GM23248 (cell line): ENCODE data around the gene MS4A4E. TPM values are rescaled to one million over a fixed set of nuclear protein-coding genes. Genes with fewer than 3 reads are reported as not detected.

Experiments
- DNase-seq: peaks from one replicate; pipeline ENCODE4 v3.0.0-alpha.2; 2015
- H2AFZ ChIP-seq: fragments of 200-600 bp; sonication (generic); 2 replicates; pipeline ENCODE4 v1.6.1; 2016; ENCODE audit warnings: antibody characterized with exemption
- H3F3A ChIP-seq: fragments of 200-600 bp; sonication (generic); 2 replicates; pipeline ENCODE4 v1.6.1; 2016; ENCODE audit warnings: mild to moderate bottlenecking, antibody characterized with exemption, mixed run types; ENCODE audit not compliant: insufficient read depth
- H3K27ac ChIP-seq: fragments of 200-600 bp; sonication (generic); 2 replicates; pipeline ENCODE4 v1.5.1; 2016; ENCODE audit warnings: mild to moderate bottlenecking
- H3K27me3 ChIP-seq: fragments of 200-600 bp; sonication (generic); replicated peaks from 2 replicates; pipeline ENCODE4 v1.6.1; 2016; ENCODE audit warnings: mild to moderate bottlenecking; ENCODE audit not compliant: insufficient read depth
- H3K36me3 ChIP-seq: fragments of 200-600 bp; sonication (generic); 2 replicates; pipeline ENCODE4 v1.6.1; 2016; ENCODE audit warnings: low read depth, mild to moderate bottlenecking
- H3K4me1 ChIP-seq: fragments of 200-600 bp; sonication (generic); 2 replicates; pipeline ENCODE4 v1.6.1; 2016; ENCODE audit warnings: mild to moderate bottlenecking; ENCODE audit not compliant: insufficient read depth
- H3K4me2 ChIP-seq: fragments of 200-600 bp; sonication (generic); one replicate; pipeline ENCODE4 v1.6.1; 2016; ENCODE audit warnings: mild to moderate bottlenecking; ENCODE audit not compliant: unreplicated experiment
- H3K4me3 ChIP-seq: fragments of 200-600 bp; sonication (generic); 2 replicates; pipeline ENCODE4 v1.5.1; 2016; ENCODE audit warnings: mild to moderate bottlenecking
- H3K79me2 ChIP-seq: fragments of 200-600 bp; sonication (generic); 2 replicates; pipeline ENCODE4 v1.6.1; 2016; ENCODE audit warnings: mild to moderate bottlenecking; ENCODE audit not compliant: insufficient read depth
- H3K9ac ChIP-seq: fragments of 200-600 bp; sonication (generic); 2 replicates; pipeline ENCODE4 v1.6.1; 2016; ENCODE audit warnings: mild to moderate bottlenecking
- H3K9me2 ChIP-seq: fragments of 200-600 bp; sonication (generic); 2 replicates; pipeline ENCODE4 v1.6.1; 2016; ENCODE audit warnings: mixed run types, mild to moderate bottlenecking, moderate library complexity; ENCODE audit not compliant: insufficient read depth
- H3K9me3 ChIP-seq: fragments of 200-600 bp; sonication (generic); one replicate; pipeline ENCODE4 v1.6.1; 2017; ENCODE audit warnings: low read depth
- H4K20me1 ChIP-seq: fragments of 200-600 bp; sonication (generic); 2 replicates; pipeline ENCODE4 v1.6.0; 2016; ENCODE audit not compliant: insufficient read depth
- EZH2 ChIP-seq: fragments of 200-600 bp; sonication (generic); IDR thresholded peaks from 2 replicates; pipeline ENCODE4 v1.6.1; 2018; ENCODE audit warnings: antibody characterized with exemption, mild to moderate bottlenecking; ENCODE audit not compliant: insufficient read depth, poor library complexity, severe bottlenecking
- EZH2phosphoT487 ChIP-seq: fragments of 200-600 bp; sonication (generic); IDR thresholded peaks from 2 replicates; pipeline ENCODE4 v1.6.1; 2018; ENCODE audit warnings: antibody characterized with exemption, moderate library complexity, mild to moderate bottlenecking, low read depth; ENCODE audit not compliant: insufficient read depth
- WGBS, 2 experiments: methylation state at CpG; one replicate each; pipeline ENCODE4 v1.1.6; 2015 to 2017; ENCODE audit warnings: low lambda C conversion rate in 2 of 2, low coverage in 1 of 2; ENCODE audit errors: missing lambda C conversion rate in 2 of 2; 5-methylcytosine and 5-hydroxymethylcytosine counted together
- in situ Hi-C: fragments of 300-500 bp; cut with MboI; formaldehyde crosslinking; loops from 2 replicates; pipeline ENCODE4 v1.15.0; 2020
- polyA plus RNA-seq: library from polyadenylated mRNA; unstranded; fragments of >200 nt; fragmentation: Nextera tagmentation; extraction: Ambion mirVana; gene quantifications from 2 replicates; pipeline ENCODE4 v1.2.1, GENCODE V29; 2016
- total RNA-seq: library from RNA; depleted of rRNA; stranded (reverse); fragments of >200 nt; shearing (Covaris generic); gene quantifications from 2 replicates; pipeline ENCODE4 v1.2.3, GENCODE V29; 2014

The MS4A4E gene
- total and polyA plus RNA-seq, 2 experiments from 2014 or later: not detected

DNA sequence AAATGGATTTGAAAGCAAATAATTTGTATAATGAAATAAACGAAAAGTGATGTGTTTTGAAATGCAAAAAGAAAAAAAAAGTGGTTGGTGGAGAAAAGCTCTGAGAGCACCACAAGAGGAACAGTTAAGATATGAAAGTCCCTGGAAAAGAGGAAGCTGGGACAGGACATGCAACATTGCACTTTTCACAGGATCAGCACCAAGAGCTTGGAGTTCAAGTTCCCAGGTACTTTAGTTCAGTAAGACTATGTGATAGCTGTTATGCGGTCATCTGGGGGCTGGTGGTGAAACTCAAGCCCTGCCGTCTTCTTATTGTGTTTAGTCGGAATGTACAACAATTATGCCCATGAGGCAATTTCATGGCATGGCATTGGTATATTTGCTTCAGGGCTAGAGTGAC is 20.5 kb upstream of the MS4A4E start:
- H3F3A ChIP-seq: no peaks in the 10 kb centered on the region
- TF ChIP-seq EZH2phosphoT487 (no peak), EZH2 (no peak)
- H3K36me3 ChIP-seq: no peaks in the 10 kb centered on the region
- no peak overlapping the region for H3K4me2 ChIP-seq
- WGBS, 2 experiments: 34 to 41% methylated on average over 4 of the region's 4 CpGs
- H3K9ac ChIP-seq: no peak overlapping the region
- DNase-seq: no peak
- H3K4me1 ChIP-seq: no peaks in the 10 kb centered on the region
- no peak overlapping the region for H3K27ac ChIP-seq
- no peaks in the 10 kb centered on the region for H4K20me1 ChIP-seq
- H3K27me3 ChIP-seq: no peaks in the 10 kb centered on the region
- no peaks in the 10 kb centered on the region for H3K9me3 ChIP-seq
- in situ Hi-C loops: no loop called here
- no peak overlapping the region for H2AFZ ChIP-seq
- no peak overlapping the region for H3K4me3 ChIP-seq
- H3K79me2 ChIP-seq: no peaks in the 10 kb centered on the region
- no peaks in the 10 kb centered on the region for H3K9me2 ChIP-seq

GRCh38 chr11:60261014-60261413 is 18.1 kb upstream of the MS4A4E start:
- in situ Hi-C loops: no loop called here
- TF ChIP-seq EZH2 (no peak), EZH2phosphoT487 (no peak)
- no peaks in the 10 kb centered on the region for H3K27me3 ChIP-seq

DNA sequence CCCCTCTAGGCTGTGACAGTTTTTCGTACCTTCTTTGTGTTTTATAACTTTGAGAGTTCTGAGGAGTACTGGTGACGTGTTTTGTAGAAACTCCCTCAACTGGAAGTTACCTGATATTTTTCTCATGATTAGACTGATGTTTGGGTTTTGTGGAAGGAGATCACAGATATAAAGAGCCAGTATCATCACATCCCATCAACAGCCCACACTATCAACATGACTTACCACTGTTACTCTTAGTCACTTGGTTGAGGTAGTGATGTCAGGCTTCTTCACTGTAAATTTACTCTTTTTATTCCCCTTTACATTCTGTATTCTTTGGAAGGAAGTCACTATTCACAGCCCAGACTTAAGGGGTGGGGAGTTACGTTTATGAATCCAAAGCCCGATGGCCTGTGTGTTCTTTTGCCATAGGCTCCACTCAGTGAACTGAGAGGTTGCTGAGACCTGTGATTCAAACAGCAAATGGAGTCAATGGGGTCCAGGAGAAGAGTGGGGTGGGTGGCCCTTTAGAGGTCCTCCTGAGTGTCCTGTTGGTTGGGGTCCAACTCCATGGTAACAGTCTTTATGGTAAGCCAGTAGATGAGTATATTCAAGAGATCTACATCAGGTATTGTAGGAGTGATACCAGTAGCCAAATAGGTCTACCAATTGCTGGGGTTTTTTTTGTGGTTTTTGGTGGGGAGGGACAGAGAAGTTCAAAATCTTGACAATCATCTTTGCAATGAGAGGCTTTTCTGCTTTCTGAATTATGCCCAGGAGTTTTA is 15.2 kb upstream of the MS4A4E start:
- no peak overlapping the region for H2AFZ ChIP-seq
- 12 to 22% methylated on average over 4 of the region's 4 CpGs for WGBS, 2 experiments
- TF ChIP-seq EZH2phosphoT487: no peak
- no peak for TF ChIP-seq EZH2
- no peaks in the 10 kb centered on the region for H3K9me3 ChIP-seq
- H3K4me3 ChIP-seq: no peak overlapping the region
- H3K27me3 ChIP-seq: no peaks in the 10 kb centered on the region
- no peaks in the 10 kb centered on the region for H4K20me1 ChIP-seq
- H3K4me2 ChIP-seq: no peak overlapping the region
- no peaks in the 10 kb centered on the region for H3K79me2 ChIP-seq
- H3K4me1 ChIP-seq: no peaks in the 10 kb centered on the region
- in situ Hi-C loops: no loop called here
- no peaks in the 10 kb centered on the region for H3K36me3 ChIP-seq
- H3K9me2 ChIP-seq: no peaks in the 10 kb centered on the region
- no peak overlapping the region for H3K27ac ChIP-seq
- no peak for DNase-seq
- no peaks in the 10 kb centered on the region for H3F3A ChIP-seq
- H3K9ac ChIP-seq: no peak overlapping the region

More at GRCh38 chr11:60261014-60261413, 18.1 kb upstream of the MS4A4E start:
- no peak for DNase-seq
- Histone ChIP-seq H4K20me1 (no peaks in the 10 kb centered on the region), H3K4me3 (no peak overlapping the region), H3K4me2 (no peak overlapping the region), H3K9me2 (no peaks in the 10 kb centered on the region), H3K9me3 (no peaks in the 10 kb centered on the region), H3F3A (no peaks in the 10 kb centered on the region), H3K79me2 (no peaks in the 10 kb centered on the region), H2AFZ (no peak overlapping the region), H3K36me3 (no peaks in the 10 kb centered on the region), H3K27ac (no peak overlapping the region), H3K4me1 (no peaks in the 10 kb centered on the region), H3K9ac (no peak overlapping the region)
- WGBS, 2 experiments: 25 to 27% methylated on average over 4 of the region's 4 CpGs

GRCh38 chr11:60252213-60253108 is 9.5 kb upstream of the MS4A4E start:
- Histone ChIP-seq H3K9me2 (no peaks in the 10 kb centered on the region), H3K9ac (no peak overlapping the region), H4K20me1 (no peaks in the 10 kb centered on the region), H3K36me3 (no peaks in the 10 kb centered on the region), H3K4me2 (no peak overlapping the region), H2AFZ (no peak overlapping the region), H3K4me1 (no peaks in the 10 kb centered on the region), H3K9me3 (no peaks in the 10 kb centered on the region), H3F3A (no peaks in the 10 kb centered on the region), H3K4me3 (no peak overlapping the region), H3K79me2 (no peaks in the 10 kb centered on the region), H3K27ac (no peak overlapping the region), H3K27me3 (no peaks in the 10 kb centered on the region)
- in situ Hi-C loops: no loop called here
- no peak for TF ChIP-seq EZH2phosphoT487
- TF ChIP-seq EZH2: no peak
- DNase-seq: no peak
- 3 to 5% methylated on average over 2 of the region's 2 CpGs for WGBS, 2 experiments
